Measurements from ENCODE around the gene ACSL5. TPM values are rescaled to one million over a fixed set of nuclear protein-coding genes. Genes with fewer than 3 reads are reported as not detected.

ACSL5 gene
- total and polyA plus RNA-seq, 2 experiments from 2014 or later, result not detected

DNA sequence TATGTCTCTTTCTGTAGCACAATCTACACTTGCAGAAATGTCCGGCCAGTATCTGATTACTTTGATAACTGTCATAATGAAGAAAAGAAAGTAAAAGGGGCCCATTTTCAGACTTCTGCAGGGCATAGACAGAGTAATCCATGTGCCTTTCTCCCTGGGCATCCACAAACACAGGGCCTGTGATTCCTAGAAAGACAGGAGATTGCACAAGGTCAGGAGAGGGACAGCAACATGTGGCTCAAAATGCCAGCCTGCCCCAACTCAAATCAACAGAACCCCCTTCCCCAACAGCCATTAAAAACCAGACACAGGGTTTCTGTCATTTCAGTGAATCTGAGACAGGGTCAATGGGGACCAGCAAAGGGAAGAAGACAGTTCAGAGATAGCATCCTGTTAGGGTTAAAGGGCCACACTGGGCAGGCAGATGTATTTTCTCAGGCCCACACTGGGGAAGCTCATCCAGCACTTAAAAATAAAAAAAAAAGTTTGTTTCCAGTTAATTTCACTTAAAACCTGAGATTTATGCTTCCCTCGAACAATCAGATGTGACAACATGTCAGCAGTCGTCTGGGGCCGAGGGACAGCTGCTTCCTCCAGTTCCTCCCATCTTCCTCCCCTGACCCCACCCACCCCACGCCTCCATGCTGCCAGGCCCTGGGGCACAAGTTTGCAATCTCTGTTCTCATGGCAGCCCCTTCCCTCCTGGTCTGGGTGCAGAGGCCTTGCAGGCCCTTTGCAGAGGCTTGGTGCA lies 30.7 kb upstream of the ACSL5 start:
- H3K9me2 ChIP-seq (ENCODE audit: insufficient read depth), result 0 out of 2 replicates have a peak, but pooled peaks cover 3% of the 10 kb centered on the region
- H3K27ac ChIP-seq (ENCODE audit: low read depth), result no peak overlapping the region
- H4K20me1 ChIP-seq (replicated peaks; ENCODE audit: insufficient read depth), result no peaks in the 10 kb centered on the region
- no peak overlapping the region for H3K4me2 ChIP-seq
- no peaks in the 10 kb centered on the region for H3K36me3 ChIP-seq (ENCODE audit: insufficient read depth)
- H3K4me3 ChIP-seq, result no peak overlapping the region
- no peaks in the 10 kb centered on the region for H3K4me1 ChIP-seq (ENCODE audit: insufficient read depth)
- TF ChIP-seq NANOG (IDR thresholded peaks at IDR 0.05; ENCODE audit: borderline replicate concordance) (no peak), ZNF331 (CRISPR knock-in tag; IDR thresholded peaks at IDR 0.05; ENCODE audit: low read depth) (no peak), STAT1 (IDR thresholded peaks at IDR 0.05; ENCODE audit: unreplicated experiment) (no peak), POLR2AphosphoS5 (IDR thresholded peaks at IDR 0.05; ENCODE audit: low read depth) (no peak), EZH2phosphoT487 (IDR thresholded peaks at IDR 0.05; ENCODE audit: unreplicated experiment) (no peak), ZNF114 (CRISPR knock-in tag; IDR thresholded peaks at IDR 0.05) (no peak), JUNB (IDR thresholded peaks at IDR 0.05; ENCODE audit: unreplicated experiment) (no peak), CREB1 (CRISPR knock-in tag; IDR thresholded peaks at IDR 0.05; ENCODE audit: low read depth) (no peak)
- TF ChIP-seq, protein P1, sequence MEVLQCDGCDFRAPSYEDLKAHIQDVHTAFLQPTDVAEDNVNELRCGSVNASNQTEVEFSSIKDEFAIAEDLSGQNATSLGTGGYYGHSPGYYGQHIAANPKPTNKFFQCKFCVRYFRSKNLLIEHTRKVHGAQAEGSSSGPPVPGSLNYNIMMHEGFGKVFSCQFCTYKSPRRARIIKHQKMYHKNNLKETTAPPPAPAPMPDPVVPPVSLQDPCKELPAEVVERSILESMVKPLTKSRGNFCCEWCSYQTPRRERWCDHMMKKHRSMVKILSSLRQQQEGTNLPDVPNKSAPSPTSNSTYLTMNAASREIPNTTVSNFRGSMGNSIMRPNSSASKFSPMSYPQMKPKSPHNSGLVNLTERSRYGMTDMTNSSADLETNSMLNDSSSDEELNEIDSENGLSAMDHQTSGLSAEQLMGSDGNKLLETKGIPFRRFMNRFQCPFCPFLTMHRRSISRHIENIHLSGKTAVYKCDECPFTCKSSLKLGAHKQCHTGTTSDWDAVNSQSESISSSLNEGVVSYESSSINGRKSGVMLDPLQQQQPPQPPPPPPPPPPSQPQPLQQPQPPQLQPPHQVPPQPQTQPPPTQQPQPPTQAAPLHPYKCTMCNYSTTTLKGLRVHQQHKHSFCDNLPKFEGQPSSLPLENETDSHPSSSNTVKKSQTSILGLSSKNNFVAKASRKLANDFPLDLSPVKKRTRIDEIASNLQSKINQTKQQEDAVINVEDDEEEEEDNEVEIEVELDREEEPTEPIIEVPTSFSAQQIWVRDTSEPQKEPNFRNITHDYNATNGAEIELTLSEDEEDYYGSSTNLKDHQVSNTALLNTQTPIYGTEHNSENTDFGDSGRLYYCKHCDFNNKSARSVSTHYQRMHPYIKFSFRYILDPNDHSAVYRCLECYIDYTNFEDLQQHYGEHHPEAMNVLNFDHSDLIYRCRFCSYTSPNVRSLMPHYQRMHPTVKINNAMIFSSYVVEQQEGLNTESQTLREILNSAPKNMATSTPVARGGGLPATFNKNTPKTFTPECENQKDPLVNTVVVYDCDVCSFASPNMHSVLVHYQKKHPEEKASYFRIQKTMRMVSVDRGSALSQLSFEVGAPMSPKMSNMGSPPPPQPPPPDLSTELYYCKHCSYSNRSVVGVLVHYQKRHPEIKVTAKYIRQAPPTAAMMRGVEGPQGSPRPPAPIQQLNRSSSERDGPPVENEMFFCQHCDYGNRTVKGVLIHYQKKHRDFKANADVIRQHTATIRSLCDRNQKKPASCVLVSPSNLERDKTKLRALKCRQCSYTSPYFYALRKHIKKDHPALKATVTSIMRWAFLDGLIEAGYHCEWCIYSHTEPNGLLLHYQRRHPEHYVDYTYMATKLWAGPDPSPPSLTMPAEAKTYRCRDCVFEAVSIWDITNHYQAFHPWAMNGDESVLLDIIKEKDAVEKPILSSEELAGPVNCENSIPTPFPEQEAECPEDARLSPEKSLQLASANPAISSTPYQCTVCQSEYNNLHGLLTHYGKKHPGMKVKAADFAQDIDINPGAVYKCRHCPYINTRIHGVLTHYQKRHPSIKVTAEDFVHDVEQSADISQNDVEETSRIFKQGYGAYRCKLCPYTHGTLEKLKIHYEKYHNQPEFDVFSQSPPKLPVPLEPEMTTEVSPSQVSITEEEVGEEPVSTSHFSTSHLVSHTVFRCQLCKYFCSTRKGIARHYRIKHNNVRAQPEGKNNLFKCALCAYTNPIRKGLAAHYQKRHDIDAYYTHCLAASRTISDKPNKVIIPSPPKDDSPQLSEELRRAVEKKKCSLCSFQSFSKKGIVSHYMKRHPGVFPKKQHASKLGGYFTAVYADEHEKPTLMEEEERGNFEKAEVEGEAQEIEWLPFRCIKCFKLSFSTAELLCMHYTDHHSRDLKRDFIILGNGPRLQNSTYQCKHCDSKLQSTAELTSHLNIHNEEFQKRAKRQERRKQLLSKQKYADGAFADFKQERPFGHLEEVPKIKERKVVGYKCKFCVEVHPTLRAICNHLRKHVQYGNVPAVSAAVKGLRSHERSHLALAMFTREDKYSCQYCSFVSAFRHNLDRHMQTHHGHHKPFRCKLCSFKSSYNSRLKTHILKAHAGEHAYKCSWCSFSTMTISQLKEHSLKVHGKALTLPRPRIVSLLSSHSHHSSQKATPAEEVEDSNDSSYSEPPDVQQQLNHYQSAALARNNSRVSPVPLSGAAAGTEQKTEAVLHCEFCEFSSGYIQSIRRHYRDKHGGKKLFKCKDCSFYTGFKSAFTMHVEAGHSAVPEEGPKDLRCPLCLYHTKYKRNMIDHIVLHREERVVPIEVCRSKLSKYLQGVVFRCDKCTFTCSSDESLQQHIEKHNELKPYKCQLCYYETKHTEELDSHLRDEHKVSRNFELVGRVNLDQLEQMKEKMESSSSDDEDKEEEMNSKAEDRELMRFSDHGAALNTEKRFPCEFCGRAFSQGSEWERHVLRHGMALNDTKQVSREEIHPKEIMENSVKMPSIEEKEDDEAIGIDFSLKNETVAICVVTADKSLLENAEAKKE (CRISPR knock-in tag; IDR thresholded peaks at IDR 0.05), result no peak
- TF ChIP-seq, protein P2, sequence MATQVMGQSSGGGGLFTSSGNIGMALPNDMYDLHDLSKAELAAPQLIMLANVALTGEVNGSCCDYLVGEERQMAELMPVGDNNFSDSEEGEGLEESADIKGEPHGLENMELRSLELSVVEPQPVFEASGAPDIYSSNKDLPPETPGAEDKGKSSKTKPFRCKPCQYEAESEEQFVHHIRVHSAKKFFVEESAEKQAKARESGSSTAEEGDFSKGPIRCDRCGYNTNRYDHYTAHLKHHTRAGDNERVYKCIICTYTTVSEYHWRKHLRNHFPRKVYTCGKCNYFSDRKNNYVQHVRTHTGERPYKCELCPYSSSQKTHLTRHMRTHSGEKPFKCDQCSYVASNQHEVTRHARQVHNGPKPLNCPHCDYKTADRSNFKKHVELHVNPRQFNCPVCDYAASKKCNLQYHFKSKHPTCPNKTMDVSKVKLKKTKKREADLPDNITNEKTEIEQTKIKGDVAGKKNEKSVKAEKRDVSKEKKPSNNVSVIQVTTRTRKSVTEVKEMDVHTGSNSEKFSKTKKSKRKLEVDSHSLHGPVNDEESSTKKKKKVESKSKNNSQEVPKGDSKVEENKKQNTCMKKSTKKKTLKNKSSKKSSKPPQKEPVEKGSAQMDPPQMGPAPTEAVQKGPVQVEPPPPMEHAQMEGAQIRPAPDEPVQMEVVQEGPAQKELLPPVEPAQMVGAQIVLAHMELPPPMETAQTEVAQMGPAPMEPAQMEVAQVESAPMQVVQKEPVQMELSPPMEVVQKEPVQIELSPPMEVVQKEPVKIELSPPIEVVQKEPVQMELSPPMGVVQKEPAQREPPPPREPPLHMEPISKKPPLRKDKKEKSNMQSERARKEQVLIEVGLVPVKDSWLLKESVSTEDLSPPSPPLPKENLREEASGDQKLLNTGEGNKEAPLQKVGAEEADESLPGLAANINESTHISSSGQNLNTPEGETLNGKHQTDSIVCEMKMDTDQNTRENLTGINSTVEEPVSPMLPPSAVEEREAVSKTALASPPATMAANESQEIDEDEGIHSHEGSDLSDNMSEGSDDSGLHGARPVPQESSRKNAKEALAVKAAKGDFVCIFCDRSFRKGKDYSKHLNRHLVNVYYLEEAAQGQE (IDR thresholded peaks at IDR 0.05; ENCODE audit: unreplicated experiment), result no peak
- TF ChIP-seq, protein P3, sequence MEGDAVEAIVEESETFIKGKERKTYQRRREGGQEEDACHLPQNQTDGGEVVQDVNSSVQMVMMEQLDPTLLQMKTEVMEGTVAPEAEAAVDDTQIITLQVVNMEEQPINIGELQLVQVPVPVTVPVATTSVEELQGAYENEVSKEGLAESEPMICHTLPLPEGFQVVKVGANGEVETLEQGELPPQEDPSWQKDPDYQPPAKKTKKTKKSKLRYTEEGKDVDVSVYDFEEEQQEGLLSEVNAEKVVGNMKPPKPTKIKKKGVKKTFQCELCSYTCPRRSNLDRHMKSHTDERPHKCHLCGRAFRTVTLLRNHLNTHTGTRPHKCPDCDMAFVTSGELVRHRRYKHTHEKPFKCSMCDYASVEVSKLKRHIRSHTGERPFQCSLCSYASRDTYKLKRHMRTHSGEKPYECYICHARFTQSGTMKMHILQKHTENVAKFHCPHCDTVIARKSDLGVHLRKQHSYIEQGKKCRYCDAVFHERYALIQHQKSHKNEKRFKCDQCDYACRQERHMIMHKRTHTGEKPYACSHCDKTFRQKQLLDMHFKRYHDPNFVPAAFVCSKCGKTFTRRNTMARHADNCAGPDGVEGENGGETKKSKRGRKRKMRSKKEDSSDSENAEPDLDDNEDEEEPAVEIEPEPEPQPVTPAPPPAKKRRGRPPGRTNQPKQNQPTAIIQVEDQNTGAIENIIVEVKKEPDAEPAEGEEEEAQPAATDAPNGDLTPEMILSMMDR (conservative IDR thresholded peaks at IDR 0.05; ENCODE audit: low read depth in 2 of 2), result no peak
- TF ChIP-seq, protein P4, sequence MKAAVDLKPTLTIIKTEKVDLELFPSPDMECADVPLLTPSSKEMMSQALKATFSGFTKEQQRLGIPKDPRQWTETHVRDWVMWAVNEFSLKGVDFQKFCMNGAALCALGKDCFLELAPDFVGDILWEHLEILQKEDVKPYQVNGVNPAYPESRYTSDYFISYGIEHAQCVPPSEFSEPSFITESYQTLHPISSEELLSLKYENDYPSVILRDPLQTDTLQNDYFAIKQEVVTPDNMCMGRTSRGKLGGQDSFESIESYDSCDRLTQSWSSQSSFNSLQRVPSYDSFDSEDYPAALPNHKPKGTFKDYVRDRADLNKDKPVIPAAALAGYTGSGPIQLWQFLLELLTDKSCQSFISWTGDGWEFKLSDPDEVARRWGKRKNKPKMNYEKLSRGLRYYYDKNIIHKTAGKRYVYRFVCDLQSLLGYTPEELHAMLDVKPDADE (IDR thresholded peaks at IDR 0.05), result no peak
- Mint-ChIP-seq H3K27me3 (ENCODE audit: insufficient read depth, low read depth, poor library complexity) (peaks cover 1% of the 10 kb centered on the region), H3K36me3 (ENCODE audit: low read depth) (no peaks in the 10 kb centered on the region), H3K27ac (no peak overlapping the region), H3K4me1 (0 out of 3 replicates have a peak, but pooled peaks cover 3% of the 10 kb centered on the region), H3K9me3 (no peaks in the 10 kb centered on the region), H3K4me3 (no peak overlapping the region)
- H2AFZ ChIP-seq, result no peak overlapping the region
- no peaks in the 10 kb centered on the region for H3K27me3 ChIP-seq (ENCODE audit: insufficient read depth)
- ATAC-seq (no peak), DNase-seq (ENCODE audit: low spot score) (no peak)
- no peaks in the 10 kb centered on the region for H3K79me2 ChIP-seq (replicated peaks; ENCODE audit: insufficient read depth)
- H3F3A ChIP-seq (replicated peaks; ENCODE audit: low read depth), result no peaks in the 10 kb centered on the region

Data from GM23338 (cell line).